Smooth muscle cell (in vitro differentiated cells): ENCODE data around the gene GAPVD1. TPM values are rescaled to one million over a fixed set of nuclear protein-coding genes. Genes with fewer than 3 reads are reported as not detected.

Source experiments
- DNase-seq: peaks from one replicate; lab custom pipeline; 2025; ENCODE audit not compliant: unreplicated experiment; lab: John Stamatoyannopoulos, UW
- H2AFZ ChIP-seq: fragments of 200-600 bp; sonication (generic); 2 replicates; pipeline ENCODE4 v1.6.0; 2016; ENCODE audit warnings: antibody characterized with exemption, low read depth, mild to moderate bottlenecking
- H3F3A ChIP-seq: fragments of 200-600 bp; sonication (generic); 2 replicates; pipeline ENCODE4 v1.6.0; 2017; ENCODE audit warnings: antibody characterized with exemption, low read depth
- H3K27ac ChIP-seq: fragments of 200-600 bp; sonication (generic); 2 replicates; pipeline ENCODE4 v1.5.1; 2016; ENCODE audit warnings: low read depth, mild to moderate bottlenecking
- H3K27me3 ChIP-seq: fragments of 200-600 bp; sonication (generic); 2 replicates; pipeline ENCODE4 v1.6.1; 2016; ENCODE audit warnings: low read depth, mild to moderate bottlenecking
- H3K36me3 ChIP-seq: fragments of 200-600 bp; sonication (generic); 2 replicates; pipeline ENCODE4 v1.5.1; 2016; ENCODE audit warnings: low read depth
- H3K4me1 ChIP-seq: fragments of 200-600 bp; sonication (generic); 2 replicates; pipeline ENCODE4 v1.5.1; 2016; ENCODE audit warnings: low read depth
- H3K4me2 ChIP-seq: fragments of 200-600 bp; sonication (generic); 2 replicates; pipeline ENCODE4 v1.6.0; 2016; ENCODE audit warnings: mild to moderate bottlenecking
- H3K4me3 ChIP-seq: fragments of 200-600 bp; sonication (generic); 2 replicates; pipeline ENCODE4 v1.5.1; 2016; ENCODE audit warnings: mild to moderate bottlenecking
- H3K79me2 ChIP-seq: fragments of 200-600 bp; sonication (generic); 2 replicates; pipeline ENCODE4 v1.6.0; 2016; ENCODE audit warnings: low read depth, mild to moderate bottlenecking
- H3K9ac ChIP-seq: fragments of 200-600 bp; sonication (generic); 2 replicates; pipeline ENCODE4 v1.6.0; 2016; ENCODE audit warnings: low read depth
- H3K9me3 ChIP-seq: fragments of 200-600 bp; sonication (generic); replicated peaks from 2 replicates; pipeline ENCODE4 v1.5.1; 2016; ENCODE audit warnings: low read depth
- H4K20me1 ChIP-seq: fragments of 200-600 bp; sonication (generic); 2 replicates; pipeline ENCODE4 v1.6.0; 2016; ENCODE audit warnings: low read depth
- CTCF ChIP-seq: fragments of 200-600 bp; sonication (generic); IDR thresholded peaks from 2 replicates; pipeline ENCODE4 v1.5.1; 2017; ENCODE audit warnings: borderline replicate concordance, mild to moderate bottlenecking, antibody characterized with exemption; ENCODE audit not compliant: insufficient read depth, poor library complexity, severe bottlenecking
- WGBS: methylation state at CpG from one replicate; pipeline ENCODE4 v1.1.7; 2016; ENCODE audit warnings: low lambda C conversion rate; 5-methylcytosine and 5-hydroxymethylcytosine counted together
- polyA plus RNA-seq: library from polyadenylated mRNA; unstranded; fragments of >200 nt; fragmentation: Nextera tagmentation; extraction: Ambion mirVana; gene quantifications from 2 replicates; pipeline ENCODE4 v1.2.1, GENCODE V29; 2016
- total RNA-seq: library from RNA; depleted of rRNA; stranded (reverse); fragments of >200 nt; gene quantifications from 2 replicates; pipeline ENCODE4 v1.2.3, GENCODE V29; 2014

GAPVD1 gene
- total and polyA plus RNA-seq, 2 experiments from 2014 or later = 22.3 to 56.4 TPM

DNA sequence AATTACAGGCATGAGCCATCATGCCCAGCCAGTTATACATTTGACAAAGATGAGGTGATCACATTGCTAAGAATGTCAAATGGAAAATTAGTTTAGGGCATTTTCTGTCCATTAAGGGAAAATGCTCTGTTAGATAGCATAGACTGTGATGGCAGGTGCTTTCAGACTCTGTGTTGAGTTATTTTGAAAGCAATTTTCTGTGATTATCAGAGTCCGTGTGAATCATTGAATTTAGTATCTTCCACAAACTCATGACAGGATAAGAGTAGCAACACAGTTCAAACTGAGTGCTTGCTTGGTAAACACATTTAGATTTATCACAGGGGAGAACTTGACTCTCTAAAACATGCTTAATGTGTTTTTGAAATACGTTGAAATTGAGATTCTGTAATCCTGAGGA is 69.0 kb downstream of the GAPVD1 start:
- no peak for TF ChIP-seq CTCF
- Histone ChIP-seq H3K79me2 (no peaks in the 10 kb centered on the region), H3F3A (no peaks in the 10 kb centered on the region), H3K27me3 (no peaks in the 10 kb centered on the region), H3K4me3 (no peak overlapping the region), H3K4me1 (no peaks in the 10 kb centered on the region), H3K36me3 (peaks cover 29% of the 10 kb centered on the region), H3K9ac (no peak overlapping the region), H3K4me2 (no peak overlapping the region), H3K9me3 (no peaks in the 10 kb centered on the region), H3K27ac (no peak overlapping the region), H2AFZ (no peak overlapping the region), H4K20me1 (peaks cover 3% of the 10 kb centered on the region)
- no peak for DNase-seq
- 96% methylated on average over 2 of the region's 2 CpGs for WGBS

- peaks cover 23% of the 10 kb centered on the region for H3K36me3 ChIP-seq
- 98% methylated on average over 3 of the region's 3 CpGs for WGBS
Observed at GRCh38 chr9:125332527-125332926, 70.9 kb downstream of the GAPVD1 start.

DNA sequence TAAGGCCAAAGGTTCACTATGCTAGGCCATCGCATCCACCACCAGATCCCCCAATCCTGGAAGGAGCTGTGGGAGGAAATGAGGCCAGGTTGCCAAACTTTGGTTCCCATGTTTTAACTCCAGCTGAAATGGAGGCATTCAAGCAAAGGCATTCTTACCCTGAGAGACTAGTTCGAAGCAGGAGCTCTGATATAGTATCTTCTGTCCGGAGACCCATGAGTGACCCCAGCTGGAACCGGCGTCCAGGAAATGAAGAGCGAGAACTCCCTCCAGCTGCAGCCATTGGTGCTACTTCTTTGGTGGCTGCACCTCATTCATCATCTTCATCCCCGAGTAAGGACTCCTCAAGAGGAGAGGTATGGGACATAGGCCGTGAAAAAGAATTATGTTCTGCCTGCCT is 75.6 kb downstream of the GAPVD1 start:
- no peaks in the 10 kb centered on the region for H3K9me3 ChIP-seq
- H3F3A ChIP-seq = no peaks in the 10 kb centered on the region
- H3K27ac ChIP-seq = no peak overlapping the region
- no peak overlapping the region for H3K9ac ChIP-seq
- H3K79me2 ChIP-seq = no peaks in the 10 kb centered on the region
- no peaks in the 10 kb centered on the region for H3K4me1 ChIP-seq
- H3K27me3 ChIP-seq = no peaks in the 10 kb centered on the region
- DNase-seq = no peak
- 98% methylated on average over 8 of the region's 8 CpGs for WGBS
- no peaks in the 10 kb centered on the region for H4K20me1 ChIP-seq
- peaks cover 28% of the 10 kb centered on the region for H3K36me3 ChIP-seq
- no peak overlapping the region for H3K4me3 ChIP-seq
- TF ChIP-seq CTCF = no peak
- no peak overlapping the region for H3K4me2 ChIP-seq
- no peak overlapping the region for H2AFZ ChIP-seq

More at GRCh38 chr9:125332527-125332926, 70.9 kb downstream of the GAPVD1 start:
- no peaks in the 10 kb centered on the region for H3F3A ChIP-seq
- no peak for TF ChIP-seq CTCF
- no peak overlapping the region for H3K4me3 ChIP-seq
- no peak overlapping the region for H3K4me2 ChIP-seq
- H3K9ac ChIP-seq = no peak overlapping the region
- H3K79me2 ChIP-seq = no peaks in the 10 kb centered on the region
- no peaks in the 10 kb centered on the region for H3K27me3 ChIP-seq
- no peaks in the 10 kb centered on the region for H3K4me1 ChIP-seq
- H4K20me1 ChIP-seq = peaks cover 3% of the 10 kb centered on the region
- no peaks in the 10 kb centered on the region for H3K9me3 ChIP-seq
- no peak for DNase-seq
- no peak overlapping the region for H3K27ac ChIP-seq
- H2AFZ ChIP-seq = no peak overlapping the region

GRCh38 chr9:125338929-125339328 is 77.3 kb downstream of the GAPVD1 start:
- H3K9me3 ChIP-seq = no peaks in the 10 kb centered on the region
- peaks cover 14% of the 10 kb centered on the region for H3K4me1 ChIP-seq
- no peak overlapping the region for H3K9ac ChIP-seq
- DNase-seq = no peak
- H3F3A ChIP-seq = no peaks in the 10 kb centered on the region
- peaks cover 19% of the 10 kb centered on the region for H3K36me3 ChIP-seq
- H4K20me1 ChIP-seq = no peaks in the 10 kb centered on the region
- H3K4me3 ChIP-seq = no peak overlapping the region
- TF ChIP-seq CTCF = no peak
- no peak overlapping the region for H3K4me2 ChIP-seq
- 88% methylated on average over 3 of the region's 3 CpGs for WGBS
- H3K79me2 ChIP-seq = no peaks in the 10 kb centered on the region
- no peak overlapping the region for H2AFZ ChIP-seq
- no peaks in the 10 kb centered on the region for H3K27me3 ChIP-seq
- no peak overlapping the region for H3K27ac ChIP-seq
